HepG2 (cell line): ENCODE data around the gene FAM234B. TPM values are rescaled to one million over a fixed set of nuclear protein-coding genes. Genes with fewer than 3 reads are reported as not detected.

ENCODE experiments used
- HNF4A ChIP-seq: sonication (generic); formaldehyde crosslinking; IDR thresholded peaks from 2 replicates; pipeline ENCODE4 v1.4.0; 2020; ENCODE audit warnings: missing genetic modification reagents
- IKZF1 ChIP-seq: fragments of 450-650 bp; IDR thresholded peaks from 2 replicates; pipeline ENCODE4 v1.7.1; 2016
- KAT7 ChIP-seq: IDR thresholded peaks from 2 replicates; pipeline ENCODE4 v1.6.1; 2018; ENCODE audit warnings: borderline replicate concordance, missing compliant biosample characterization
- KDM3A ChIP-seq: IDR thresholded peaks from 2 replicates; pipeline ENCODE4 v1.6.1; 2018; ENCODE audit warnings: low read depth, missing compliant biosample characterization
- KLF6 ChIP-seq: IDR thresholded peaks from 2 replicates; pipeline ENCODE4 v1.8.0; 2016; ENCODE audit warnings: missing biosample characterization, missing genetic modification reagents
- MTA3 ChIP-seq: sonication (generic); formaldehyde crosslinking; IDR thresholded peaks from 2 replicates; pipeline ENCODE4 v1.4.0; 2020; ENCODE audit warnings: missing genetic modification reagents
- RARA ChIP-seq: IDR thresholded peaks from 2 replicates; pipeline ENCODE4 v1.6.1; 2016; ENCODE audit warnings: missing genetic modification reagents, missing compliant biosample characterization
- ZKSCAN1 ChIP-seq: fragments of 150-350 bp; IDR thresholded peaks from 2 replicates; pipeline ENCODE4 v1.6.1; 2014; ENCODE audit warnings: low read length
- ZNF235 ChIP-seq: sonication (generic); formaldehyde crosslinking; IDR thresholded peaks from 2 replicates; pipeline ENCODE4 v1.8.1; 2023; ENCODE audit warnings: mild to moderate bottlenecking, missing genetic modification reagents, borderline replicate concordance
- ZNF382 ChIP-seq: sonication (generic); formaldehyde crosslinking; IDR thresholded peaks from 2 replicates; pipeline ENCODE4 v1.5.0; 2020; ENCODE audit warnings: missing genetic modification reagents, mild to moderate bottlenecking, borderline replicate concordance
- ZNF563 ChIP-seq: sonication (generic); formaldehyde crosslinking; IDR thresholded peaks from 2 replicates; pipeline ENCODE4 v1.8.0; 2022; ENCODE audit warnings: mild to moderate bottlenecking, moderate library complexity, missing genetic modification reagents
- ZNF607 ChIP-seq: sonication (generic); formaldehyde crosslinking; IDR thresholded peaks from 2 replicates; pipeline ENCODE4 v1.5.1; 2020; ENCODE audit warnings: missing genetic modification reagents, mild to moderate bottlenecking, borderline replicate concordance
- ZNF674 ChIP-seq: sonication (generic); formaldehyde crosslinking; IDR thresholded peaks from 2 replicates; pipeline ENCODE4 v1.5.0; 2020; ENCODE audit warnings: low read depth, mild to moderate bottlenecking, missing genetic modification reagents
- ZNF816 ChIP-seq: sonication (generic); formaldehyde crosslinking; IDR thresholded peaks from 2 replicates; pipeline ENCODE4 v1.8.0; 2022; ENCODE audit warnings: missing genetic modification reagents, mild to moderate bottlenecking, borderline replicate concordance
- polyA plus RNA-seq, 8 experiments: library from polyadenylated mRNA; depleted of rRNA in 3 of 8; stranded (reverse) in 7 of 8; unstranded in 1 of 8; fragments of >200 nt; fragmentation: Illumina TruSeq in 4 of 8; extraction: Trizol in 4 of 8; gene quantifications; 2 replicates each; pipeline versions ENCODE4 v1.2.1 to v1.2.3, GENCODE V29; 2011 to 2016; ENCODE audit warnings: low read depth in 4 of 8, missing spikeins in 1 of 8, mixed read lengths in 1 of 8; ENCODE audit not compliant: insufficient read depth in 1 of 8
- total RNA-seq, 5 experiments: library from RNA; depleted of rRNA; stranded (reverse); fragments of >200 nt; fragmentation: Illumina TruSeq; extraction: Trizol; gene quantifications; 2 replicates each; pipeline ENCODE4 v1.2.3, GENCODE V29; 2016; ENCODE audit warnings: low read depth in 1 of 5
- TF ChIP-seq, protein P1 (sequence below): sonication (generic); formaldehyde crosslinking; IDR thresholded peaks from 2 replicates; pipeline ENCODE4 v1.5.0; 2020; ENCODE audit warnings: mild to moderate bottlenecking, missing genetic modification reagents
- TF ChIP-seq, protein P2 (sequence below): fragments of 450-650 bp; IDR thresholded peaks from 2 replicates; pipeline ENCODE4 v1.6.1; 2017; ENCODE audit warnings: mild to moderate bottlenecking
- TF ChIP-seq, protein P3 (sequence below): sonication (generic); formaldehyde crosslinking; IDR thresholded peaks from 2 replicates; pipeline ENCODE4 v1.5.0; 2020; ENCODE audit warnings: mild to moderate bottlenecking, missing genetic modification reagents, borderline replicate concordance
- TF ChIP-seq, protein P4 (sequence below): sonication (generic); formaldehyde crosslinking; IDR thresholded peaks from 2 replicates; pipeline ENCODE4 v1.8.1; 2023; ENCODE audit warnings: missing genetic modification reagents, mild to moderate bottlenecking, borderline replicate concordance

FAM234B gene
- total and polyA plus RNA-seq, 2 of the 13 experiments (the other 11 are each of a cell fraction or from before 2014, with no cell fraction given) = 7.8 to 13.8 TPM

DNA sequence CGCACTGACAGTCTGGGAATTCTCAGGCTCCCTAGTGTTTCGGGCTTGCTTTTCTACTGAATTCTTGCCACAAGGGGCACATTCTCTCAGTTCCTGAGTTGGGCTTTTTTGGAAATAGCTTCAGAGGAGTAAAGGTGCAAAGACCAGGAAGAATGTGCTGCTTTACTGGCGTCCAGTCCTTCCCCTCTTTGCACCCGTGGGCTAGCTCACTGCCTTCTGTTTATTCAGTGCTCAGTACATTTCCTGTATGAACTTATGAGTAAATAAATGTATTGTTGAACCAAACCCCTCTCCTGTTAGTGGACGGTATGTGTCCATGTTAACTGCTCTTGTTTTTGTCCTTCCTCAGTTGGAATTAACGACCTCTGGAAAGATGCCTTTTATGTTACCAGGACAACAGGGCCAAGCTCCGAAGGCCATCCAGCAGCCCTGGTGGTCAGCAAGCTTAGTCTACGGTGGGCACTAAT lies 35.3 kb downstream of the FAM234B start (continued):
- TF ChIP-seq, protein P1, sequence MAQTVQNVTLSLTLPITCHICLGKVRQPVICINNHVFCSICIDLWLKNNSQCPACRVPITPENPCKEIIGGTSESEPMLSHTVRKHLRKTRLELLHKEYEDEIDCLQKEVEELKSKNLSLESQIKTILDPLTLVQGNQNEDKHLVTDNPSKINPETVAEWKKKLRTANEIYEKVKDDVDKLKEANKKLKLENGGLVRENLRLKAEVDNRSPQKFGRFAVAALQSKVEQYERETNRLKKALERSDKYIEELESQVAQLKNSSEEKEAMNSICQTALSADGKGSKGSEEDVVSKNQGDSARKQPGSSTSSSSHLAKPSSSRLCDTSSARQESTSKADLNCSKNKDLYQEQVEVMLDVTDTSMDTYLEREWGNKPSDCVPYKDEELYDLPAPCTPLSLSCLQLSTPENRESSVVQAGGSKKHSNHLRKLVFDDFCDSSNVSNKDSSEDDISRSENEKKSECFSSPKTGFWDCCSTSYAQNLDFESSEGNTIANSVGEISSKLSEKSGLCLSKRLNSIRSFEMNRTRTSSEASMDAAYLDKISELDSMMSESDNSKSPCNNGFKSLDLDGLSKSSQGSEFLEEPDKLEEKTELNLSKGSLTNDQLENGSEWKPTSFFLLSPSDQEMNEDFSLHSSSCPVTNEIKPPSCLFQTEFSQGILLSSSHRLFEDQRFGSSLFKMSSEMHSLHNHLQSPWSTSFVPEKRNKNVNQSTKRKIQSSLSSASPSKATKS (CRISPR knock-in tag) = no peak
- 0 out of 2 replicates have a peak, but pooled peaks have one; percentile 27 for TF ChIP-seq KLF6 (CRISPR knock-in tag)
- no peak for TF ChIP-seq ZKSCAN1
- peak; percentile 76 for TF ChIP-seq RARA (CRISPR knock-in tag)
- TF ChIP-seq, protein P2, sequence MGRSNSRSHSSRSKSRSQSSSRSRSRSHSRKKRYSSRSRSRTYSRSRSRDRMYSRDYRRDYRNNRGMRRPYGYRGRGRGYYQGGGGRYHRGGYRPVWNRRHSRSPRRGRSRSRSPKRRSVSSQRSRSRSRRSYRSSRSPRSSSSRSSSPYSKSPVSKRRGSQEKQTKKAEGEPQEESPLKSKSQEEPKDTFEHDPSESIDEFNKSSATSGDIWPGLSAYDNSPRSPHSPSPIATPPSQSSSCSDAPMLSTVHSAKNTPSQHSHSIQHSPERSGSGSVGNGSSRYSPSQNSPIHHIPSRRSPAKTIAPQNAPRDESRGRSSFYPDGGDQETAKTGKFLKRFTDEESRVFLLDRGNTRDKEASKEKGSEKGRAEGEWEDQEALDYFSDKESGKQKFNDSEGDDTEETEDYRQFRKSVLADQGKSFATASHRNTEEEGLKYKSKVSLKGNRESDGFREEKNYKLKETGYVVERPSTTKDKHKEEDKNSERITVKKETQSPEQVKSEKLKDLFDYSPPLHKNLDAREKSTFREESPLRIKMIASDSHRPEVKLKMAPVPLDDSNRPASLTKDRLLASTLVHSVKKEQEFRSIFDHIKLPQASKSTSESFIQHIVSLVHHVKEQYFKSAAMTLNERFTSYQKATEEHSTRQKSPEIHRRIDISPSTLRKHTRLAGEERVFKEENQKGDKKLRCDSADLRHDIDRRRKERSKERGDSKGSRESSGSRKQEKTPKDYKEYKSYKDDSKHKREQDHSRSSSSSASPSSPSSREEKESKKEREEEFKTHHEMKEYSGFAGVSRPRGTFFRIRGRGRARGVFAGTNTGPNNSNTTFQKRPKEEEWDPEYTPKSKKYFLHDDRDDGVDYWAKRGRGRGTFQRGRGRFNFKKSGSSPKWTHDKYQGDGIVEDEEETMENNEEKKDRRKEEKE = no peak
- no peak for TF ChIP-seq IKZF1
- no peak for TF ChIP-seq MTA3
- no peak for TF ChIP-seq ZNF563 (CRISPR knock-in tag)
- no peak; the same call in 1 of the 2 replicates for TF ChIP-seq ZNF607 (CRISPR knock-in tag)
- no peak for TF ChIP-seq KAT7 (CRISPR knock-in tag)
- TF ChIP-seq ZNF674 (CRISPR knock-in tag) = no peak
- no peak for TF ChIP-seq ZNF235
- TF ChIP-seq ZNF816 (CRISPR knock-in tag) = peak; percentile 80
- peak; percentile 82 for TF ChIP-seq HNF4A
- 0 out of 2 replicates have a peak, but pooled peaks have one; percentile 16 for TF ChIP-seq KDM3A (CRISPR knock-in tag)
- TF ChIP-seq, protein P3, sequence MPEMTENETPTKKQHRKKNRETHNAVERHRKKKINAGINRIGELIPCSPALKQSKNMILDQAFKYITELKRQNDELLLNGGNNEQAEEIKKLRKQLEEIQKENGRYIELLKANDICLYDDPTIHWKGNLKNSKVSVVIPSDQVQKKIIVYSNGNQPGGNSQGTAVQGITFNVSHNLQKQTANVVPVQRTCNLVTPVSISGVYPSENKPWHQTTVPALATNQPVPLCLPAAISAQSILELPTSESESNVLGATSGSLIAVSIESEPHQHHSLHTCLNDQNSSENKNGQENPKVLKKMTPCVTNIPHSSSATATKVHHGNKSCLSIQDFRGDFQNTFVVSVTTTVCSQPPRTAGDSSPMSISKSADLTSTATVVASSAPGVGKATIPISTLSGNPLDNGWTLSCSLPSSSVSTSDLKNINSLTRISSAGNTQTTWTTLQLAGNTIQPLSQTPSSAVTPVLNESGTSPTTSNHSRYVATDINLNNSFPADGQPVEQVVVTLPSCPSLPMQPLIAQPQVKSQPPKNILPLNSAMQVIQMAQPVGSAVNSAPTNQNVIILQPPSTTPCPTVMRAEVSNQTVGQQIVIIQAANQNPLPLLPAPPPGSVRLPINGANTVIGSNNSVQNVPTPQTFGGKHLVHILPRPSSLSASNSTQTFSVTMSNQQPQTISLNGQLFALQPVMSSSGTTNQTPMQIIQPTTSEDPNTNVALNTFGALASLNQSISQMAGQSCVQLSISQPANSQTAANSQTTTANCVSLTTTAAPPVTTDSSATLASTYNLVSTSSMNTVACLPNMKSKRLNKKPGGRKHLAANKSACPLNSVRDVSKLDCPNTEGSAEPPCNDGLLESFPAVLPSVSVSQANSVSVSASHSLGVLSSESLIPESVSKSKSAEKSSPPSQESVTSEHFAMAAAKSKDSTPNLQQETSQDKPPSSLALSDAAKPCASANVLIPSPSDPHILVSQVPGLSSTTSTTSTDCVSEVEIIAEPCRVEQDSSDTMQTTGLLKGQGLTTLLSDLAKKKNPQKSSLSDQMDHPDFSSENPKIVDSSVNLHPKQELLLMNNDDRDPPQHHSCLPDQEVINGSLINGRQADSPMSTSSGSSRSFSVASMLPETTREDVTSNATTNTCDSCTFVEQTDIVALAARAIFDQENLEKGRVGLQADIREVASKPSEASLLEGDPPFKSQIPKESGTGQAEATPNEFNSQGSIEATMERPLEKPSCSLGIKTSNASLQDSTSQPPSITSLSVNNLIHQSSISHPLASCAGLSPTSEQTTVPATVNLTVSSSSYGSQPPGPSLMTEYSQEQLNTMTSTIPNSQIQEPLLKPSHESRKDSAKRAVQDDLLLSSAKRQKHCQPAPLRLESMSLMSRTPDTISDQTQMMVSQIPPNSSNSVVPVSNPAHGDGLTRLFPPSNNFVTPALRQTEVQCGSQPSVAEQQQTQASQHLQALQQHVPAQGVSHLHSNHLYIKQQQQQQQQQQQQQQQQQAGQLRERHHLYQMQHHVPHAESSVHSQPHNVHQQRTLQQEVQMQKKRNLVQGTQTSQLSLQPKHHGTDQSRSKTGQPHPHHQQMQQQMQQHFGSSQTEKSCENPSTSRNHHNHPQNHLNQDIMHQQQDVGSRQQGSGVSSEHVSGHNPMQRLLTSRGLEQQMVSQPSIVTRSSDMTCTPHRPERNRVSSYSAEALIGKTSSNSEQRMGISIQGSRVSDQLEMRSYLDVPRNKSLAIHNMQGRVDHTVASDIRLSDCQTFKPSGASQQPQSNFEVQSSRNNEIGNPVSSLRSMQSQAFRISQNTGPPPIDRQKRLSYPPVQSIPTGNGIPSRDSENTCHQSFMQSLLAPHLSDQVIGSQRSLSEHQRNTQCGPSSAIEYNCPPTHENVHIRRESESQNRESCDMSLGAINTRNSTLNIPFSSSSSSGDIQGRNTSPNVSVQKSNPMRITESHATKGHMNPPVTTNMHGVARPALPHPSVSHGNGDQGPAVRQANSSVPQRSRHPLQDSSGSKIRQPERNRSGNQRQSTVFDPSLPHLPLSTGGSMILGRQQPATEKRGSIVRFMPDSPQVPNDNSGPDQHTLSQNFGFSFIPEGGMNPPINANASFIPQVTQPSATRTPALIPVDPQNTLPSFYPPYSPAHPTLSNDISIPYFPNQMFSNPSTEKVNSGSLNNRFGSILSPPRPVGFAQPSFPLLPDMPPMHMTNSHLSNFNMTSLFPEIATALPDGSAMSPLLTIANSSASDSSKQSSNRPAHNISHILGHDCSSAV (CRISPR knock-in tag) = 0 out of 2 replicates have a peak, but pooled peaks have one; percentile 37
- no peak for TF ChIP-seq ZNF382 (CRISPR knock-in tag)
- TF ChIP-seq, protein P4, sequence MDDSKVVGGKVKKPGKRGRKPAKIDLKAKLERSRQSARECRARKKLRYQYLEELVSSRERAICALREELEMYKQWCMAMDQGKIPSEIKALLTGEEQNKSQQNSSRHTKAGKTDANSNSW (CRISPR knock-in tag) = no peak
